MM.1S (cell line): ENCODE results near the gene RHEB.

Experiments
- DNase-seq: peaks from one replicate; pipeline ENCODE4 v3.0.0-alpha.2; 2015
- H2AFZ ChIP-seq: fragments of 300-600 bp; sonication (generic); 2 replicates; pipeline ENCODE4 v1.6.0; 2016; ENCODE audit warnings: antibody characterized with exemption, low read length
- H3F3A ChIP-seq: fragments of 300-600 bp; sonication (generic); 2 replicates; pipeline ENCODE4 v1.6.1; 2016; ENCODE audit warnings: mild to moderate bottlenecking, antibody characterized with exemption, low read length, moderate library complexity, mixed read lengths; ENCODE audit not compliant: insufficient read depth
- H3K27ac ChIP-seq: fragments of 300-600 bp; sonication (generic); 2 replicates; pipeline ENCODE4 v1.5.1; 2016; ENCODE audit warnings: mild to moderate bottlenecking, low read length
- H3K27me3 ChIP-seq: fragments of 300-600 bp; sonication (generic); replicated peaks from 2 replicates; pipeline ENCODE4 v1.6.0; 2016; ENCODE audit warnings: low read length; ENCODE audit not compliant: insufficient read depth
- H3K36me3 ChIP-seq: fragments of 300-600 bp; sonication (generic); replicated peaks from 2 replicates; pipeline ENCODE4 v1.6.1; 2016; ENCODE audit warnings: mild to moderate bottlenecking, low read length, mixed read lengths; ENCODE audit not compliant: insufficient read depth
- H3K4me1 ChIP-seq: fragments of 300-600 bp; sonication (generic); 2 replicates; pipeline ENCODE4 v1.6.1; 2016; ENCODE audit warnings: low read length, mixed read lengths
- H3K4me2 ChIP-seq: fragments of 300-600 bp; sonication (generic); 2 replicates; pipeline ENCODE4 v1.6.0; 2016; ENCODE audit warnings: low read depth, low read length
- H3K4me3 ChIP-seq: fragments of 300-600 bp; sonication (generic); 2 replicates; pipeline ENCODE4 v1.5.1; 2016; ENCODE audit warnings: low read length, mixed read lengths
- H3K79me2 ChIP-seq: fragments of 300-600 bp; sonication (generic); 2 replicates; pipeline ENCODE4 v1.6.1; 2016; ENCODE audit warnings: mixed run types, low read length, mixed read lengths
- H3K9ac ChIP-seq: fragments of 300-600 bp; sonication (generic); 2 replicates; pipeline ENCODE4 v1.6.1; 2016; ENCODE audit warnings: low read length, mixed read lengths
- H3K9me2 ChIP-seq: fragments of 300-600 bp; sonication (generic); replicated peaks from 2 replicates; pipeline ENCODE4 v1.6.1; 2016; ENCODE audit warnings: mild to moderate bottlenecking, low read length, mixed read lengths; ENCODE audit not compliant: insufficient read depth
- H3K9me3 ChIP-seq: fragments of 300-600 bp; sonication (generic); replicated peaks from 2 replicates; pipeline ENCODE4 v1.6.1; 2016; ENCODE audit warnings: mild to moderate bottlenecking, low read length, mixed read lengths; ENCODE audit not compliant: insufficient read depth
- H4K20me1 ChIP-seq: fragments of 300-600 bp; sonication (generic); 2 replicates; pipeline ENCODE4 v1.6.1; 2016; ENCODE audit warnings: mild to moderate bottlenecking, low read length, moderate library complexity, mixed read lengths; ENCODE audit not compliant: insufficient read depth
- EZH2 ChIP-seq: fragments of 300-600 bp; sonication (generic); optimal IDR thresholded peaks from 2 replicates; pipeline ENCODE3; 2017; ENCODE audit warnings: low read depth, mild to moderate bottlenecking, antibody characterized with exemption, low read length, mixed read lengths
- EZH2phosphoT487 ChIP-seq: fragments of 300-600 bp; sonication (generic); IDR thresholded peaks from 2 replicates; pipeline ENCODE4 v1.6.1; 2018; ENCODE audit warnings: antibody characterized with exemption, low read length
- TF ChIP-seq, protein P1 (sequence below): fragments of 300-600 bp; sonication (generic); IDR thresholded peaks from 2 replicates; pipeline ENCODE4 v1.5.1; 2016; ENCODE audit warnings: antibody characterized with exemption, low read length, mixed read lengths

The RHEB gene, protein sequence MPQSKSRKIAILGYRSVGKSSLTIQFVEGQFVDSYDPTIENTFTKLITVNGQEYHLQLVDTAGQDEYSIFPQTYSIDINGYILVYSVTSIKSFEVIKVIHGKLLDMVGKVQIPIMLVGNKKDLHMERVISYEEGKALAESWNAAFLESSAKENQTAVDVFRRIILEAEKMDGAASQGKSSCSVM

GRCh38 chr7:151519765-151520418, at the start of gene RHEB:
Gene RHEB (minus strand): TSS chr7:151519895. CDS start chr7:151519511, 384 bp downstream.
- no peaks in the 10 kb centered on the region for H3K27me3 ChIP-seq
- peak within 1 kb of the TSS; percentile 84 for H3K4me2 ChIP-seq
- no peaks in the 10 kb centered on the region for H3K9me2 ChIP-seq
- H3K9me3 ChIP-seq = no peaks in the 10 kb centered on the region
- H3K79me2 ChIP-seq = peaks cover 41% of the 10 kb centered on the region
- peaks cover 33% of the 10 kb centered on the region for H4K20me1 ChIP-seq
- H3K27ac ChIP-seq = peak within 1 kb of the TSS; percentile 79
- peak within 1 kb of the TSS; percentile 78 for H3K9ac ChIP-seq
- H3K4me1 ChIP-seq = peaks cover 30% of the 10 kb centered on the region
- TF ChIP-seq, protein P1, sequence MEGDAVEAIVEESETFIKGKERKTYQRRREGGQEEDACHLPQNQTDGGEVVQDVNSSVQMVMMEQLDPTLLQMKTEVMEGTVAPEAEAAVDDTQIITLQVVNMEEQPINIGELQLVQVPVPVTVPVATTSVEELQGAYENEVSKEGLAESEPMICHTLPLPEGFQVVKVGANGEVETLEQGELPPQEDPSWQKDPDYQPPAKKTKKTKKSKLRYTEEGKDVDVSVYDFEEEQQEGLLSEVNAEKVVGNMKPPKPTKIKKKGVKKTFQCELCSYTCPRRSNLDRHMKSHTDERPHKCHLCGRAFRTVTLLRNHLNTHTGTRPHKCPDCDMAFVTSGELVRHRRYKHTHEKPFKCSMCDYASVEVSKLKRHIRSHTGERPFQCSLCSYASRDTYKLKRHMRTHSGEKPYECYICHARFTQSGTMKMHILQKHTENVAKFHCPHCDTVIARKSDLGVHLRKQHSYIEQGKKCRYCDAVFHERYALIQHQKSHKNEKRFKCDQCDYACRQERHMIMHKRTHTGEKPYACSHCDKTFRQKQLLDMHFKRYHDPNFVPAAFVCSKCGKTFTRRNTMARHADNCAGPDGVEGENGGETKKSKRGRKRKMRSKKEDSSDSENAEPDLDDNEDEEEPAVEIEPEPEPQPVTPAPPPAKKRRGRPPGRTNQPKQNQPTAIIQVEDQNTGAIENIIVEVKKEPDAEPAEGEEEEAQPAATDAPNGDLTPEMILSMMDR = no peak
- no peak for TF ChIP-seq EZH2phosphoT487
- no peak for TF ChIP-seq EZH2
- peak within 1 kb of the TSS; percentile 95 for H3K4me3 ChIP-seq
- peak; percentile 100 for DNase-seq
- H2AFZ ChIP-seq = peak within 1 kb of the TSS; percentile 75
- H3K36me3 ChIP-seq = no peaks in the 10 kb centered on the region
- H3F3A ChIP-seq = peaks cover 25% of the 10 kb centered on the region

GRCh38 chr7:151566897-151567320, 47.2 kb upstream of the RHEB start:
- H3K9me3 ChIP-seq = no peaks in the 10 kb centered on the region
- no peak overlapping the region for H3K27ac ChIP-seq
- no peaks in the 10 kb centered on the region for H3K36me3 ChIP-seq
- H3K4me3 ChIP-seq = no peak overlapping the region
- H3K79me2 ChIP-seq = no peaks in the 10 kb centered on the region
- H2AFZ ChIP-seq = no peak overlapping the region
- H4K20me1 ChIP-seq = no peaks in the 10 kb centered on the region
- H3K4me1 ChIP-seq = no peaks in the 10 kb centered on the region
- no peaks in the 10 kb centered on the region for H3F3A ChIP-seq
- no peaks in the 10 kb centered on the region for H3K9me2 ChIP-seq
- TF ChIP-seq EZH2phosphoT487 (no peak), EZH2 (no peak)
- TF ChIP-seq, protein P1 = no peak
- DNase-seq = no peak
- no peaks in the 10 kb centered on the region for H3K27me3 ChIP-seq
- no peak overlapping the region for H3K9ac ChIP-seq
- H3K4me2 ChIP-seq = no peak overlapping the region

DNA sequence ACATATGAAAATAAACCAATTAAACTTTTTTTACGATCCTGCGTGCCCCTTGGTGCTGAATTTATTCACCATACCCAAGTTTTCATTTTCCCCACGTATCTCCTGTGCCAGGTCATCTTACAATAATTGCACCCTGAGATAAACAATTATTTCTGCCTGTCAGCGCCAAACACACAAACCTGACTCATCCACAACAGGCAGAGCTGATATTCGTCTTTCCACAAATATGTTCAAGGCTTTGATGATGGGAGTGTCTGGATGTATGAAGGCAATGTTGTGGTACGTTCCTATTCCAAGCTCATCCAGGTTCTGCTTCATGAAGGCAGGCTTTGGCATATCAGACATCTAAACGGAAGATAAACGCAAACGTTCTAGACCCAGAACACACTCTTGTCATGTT, 45.8 kb upstream of the RHEB start:
- H3K4me1 ChIP-seq = no peaks in the 10 kb centered on the region
- no peaks in the 10 kb centered on the region for H3F3A ChIP-seq
- H3K9ac ChIP-seq = no peak overlapping the region
- no peaks in the 10 kb centered on the region for H3K27me3 ChIP-seq
- no peaks in the 10 kb centered on the region for H3K9me2 ChIP-seq
- TF ChIP-seq EZH2 = no peak
- TF ChIP-seq, protein P1 = no peak
- H3K79me2 ChIP-seq = no peaks in the 10 kb centered on the region
- no peak overlapping the region; the same call in 1 of the 2 replicates for H3K27ac ChIP-seq
- H3K36me3 ChIP-seq = no peaks in the 10 kb centered on the region
- no peaks in the 10 kb centered on the region for H3K9me3 ChIP-seq
- H2AFZ ChIP-seq = no peak overlapping the region
- H3K4me3 ChIP-seq = no peak overlapping the region
- H3K4me2 ChIP-seq = no peak overlapping the region
- no peak for DNase-seq
- H4K20me1 ChIP-seq = no peaks in the 10 kb centered on the region
